Liver (tissue), 9 donors: Measurements from ENCODE around the gene NUP214. TPM values are rescaled to one million over a fixed set of nuclear protein-coding genes. Genes with fewer than 3 reads are reported as not detected.

Experiments
- DNase-seq: peaks from one replicate; pipeline ENCODE4 v3.0.0-alpha.2; 2017; ENCODE audit warnings: low spot score
- H3K27ac ChIP-seq, 2 donors: one replicate each; pipeline ENCODE4 v1.7.0; 2013; ENCODE audit warnings: inconsistent platforms in 2 of 2, low read length in 2 of 2, control low read depth in 1 of 2, low read depth in 1 of 2, mild to moderate bottlenecking in 1 of 2
- H3K27me3 ChIP-seq, 4 donors: one replicate each; pipeline versions ENCODE4 v1.6.1 to v1.7.0; 2013; ENCODE audit warnings: low read length in 3 of 4, inconsistent platforms in 1 of 4, mild to moderate bottlenecking in 1 of 4, moderate library complexity in 1 of 4; ENCODE audit not compliant: control insufficient read depth in 4 of 4, insufficient read depth in 4 of 4
- H3K36me3 ChIP-seq, 4 donors: one replicate each; pipeline versions ENCODE4 v1.6.1 to v1.7.0; 2013; ENCODE audit warnings: low read length in 3 of 4, mild to moderate bottlenecking in 3 of 4, low read depth in 1 of 4, moderate library complexity in 1 of 4; ENCODE audit not compliant: control insufficient read depth in 4 of 4, insufficient read depth in 3 of 4
- H3K4me1 ChIP-seq, 4 donors: one replicate each; pipeline versions ENCODE4 v1.6.1 to v1.7.0; 2013; ENCODE audit warnings: low read length in 3 of 4, mild to moderate bottlenecking in 3 of 4, moderate library complexity in 1 of 4; ENCODE audit not compliant: control insufficient read depth in 4 of 4, insufficient read depth in 4 of 4
- H3K4me3 ChIP-seq, 3 donors: one replicate each; pipeline versions ENCODE4 v1.6.1 to v1.7.0; 2013; ENCODE audit warnings: low read length in 3 of 3, control low read depth in 1 of 3, low read depth in 1 of 3, mild to moderate bottlenecking in 1 of 3
- H3K9ac ChIP-seq, 2 donors: one replicate each; pipeline ENCODE4 v1.7.0; 2013; ENCODE audit warnings: low read length in 2 of 2, mild to moderate bottlenecking in 2 of 2, moderate library complexity in 2 of 2, control low read depth in 1 of 2, low read depth in 1 of 2
- H3K9me3 ChIP-seq, 4 donors: one replicate each; pipeline versions ENCODE4 v1.6.1 to v1.7.0; 2013; ENCODE audit warnings: low read length in 3 of 4; ENCODE audit not compliant: control insufficient read depth in 4 of 4
- EGR1 ChIP-seq, 2 donors: IDR thresholded peaks; 2 replicates each; pipeline ENCODE4 v1.6.1; 2016 to 2018; ENCODE audit warnings: antibody characterized with exemption in 2 of 2, low read depth in 2 of 2
- FOXA1 ChIP-seq: IDR thresholded peaks from 2 replicates; pipeline ENCODE4 v1.6.1; 2016; ENCODE audit warnings: antibody characterized with exemption
- FOXA2 ChIP-seq: IDR thresholded peaks from 2 replicates; pipeline ENCODE4 v1.6.1; 2016; ENCODE audit warnings: antibody characterized with exemption
- GABPA ChIP-seq, 2 donors: IDR thresholded peaks in 1 of 2; conservative IDR thresholded peaks in 1 of 2; 2 replicates each; pipeline ENCODE4 v1.6.1; 2016; ENCODE audit warnings: antibody characterized with exemption in 2 of 2, mild to moderate bottlenecking in 1 of 2, moderate library complexity in 1 of 2
- HNF4A ChIP-seq, 2 donors: conservative IDR thresholded peaks; 2 replicates each; pipeline ENCODE4 v1.6.1; 2016; ENCODE audit warnings: antibody characterized with exemption in 2 of 2, mild to moderate bottlenecking in 2 of 2
- HNF4G ChIP-seq: IDR thresholded peaks from 2 replicates; pipeline ENCODE4 v1.6.1; 2016; ENCODE audit warnings: antibody characterized with exemption
- RAD21 ChIP-seq, 2 donors: IDR thresholded peaks; 2 replicates each; pipeline ENCODE4 v1.6.1; 2016; ENCODE audit warnings: antibody characterized with exemption in 2 of 2, mild to moderate bottlenecking in 2 of 2
- REST ChIP-seq: IDR thresholded peaks from 2 replicates; pipeline ENCODE4 v1.6.1; 2016; ENCODE audit warnings: antibody characterized with exemption, mild to moderate bottlenecking
- RXRA ChIP-seq, 2 donors: IDR thresholded peaks; 2 replicates each; pipeline ENCODE4 v1.6.1; 2017 to 2018; ENCODE audit warnings: antibody characterized with exemption in 2 of 2, mild to moderate bottlenecking in 1 of 2
- TAF1 ChIP-seq: conservative IDR thresholded peaks from 2 replicates; pipeline ENCODE4 v1.6.1; 2016; ENCODE audit warnings: antibody characterized with exemption, mild to moderate bottlenecking
- YY1 ChIP-seq: IDR thresholded peaks from 2 replicates; pipeline ENCODE4 v1.6.1; 2016; ENCODE audit warnings: antibody characterized with exemption, mild to moderate bottlenecking
- ZBTB33 ChIP-seq: IDR thresholded peaks from 2 replicates; pipeline ENCODE4 v1.6.1; 2016; ENCODE audit warnings: antibody characterized with exemption
- WGBS: extraction: QIAGEN DNeasy Blood & Tissue Kit; methylation state at CpG from one replicate; pipeline ENCODE4 v1.1.7; 2013; 5-methylcytosine and 5-hydroxymethylcytosine counted together
- polyA plus RNA-seq, 2 donors: library from polyadenylated mRNA; stranded (reverse) in 1 of 2; unstranded in 1 of 2; fragments of 200-250 nt in 1 of 2; fragments of >200 nt in 1 of 2; fragmentation: Nextera tagmentation in 1 of 2; extraction: Ambion mirVana in 1 of 2; gene quantifications; one replicate each; pipeline versions ENCODE4 v1.2.1 to v1.2.3, GENCODE V29; 2013 to 2015
- total RNA-seq, 2 donors: library from RNA; depleted of rRNA; stranded (reverse); fragments of >200 nt; gene quantifications; one replicate each; pipeline ENCODE4 v1.2.3, GENCODE V29; 2014
- TF ChIP-seq, protein P1 (sequence below): fragments of 150-350 bp; IDR thresholded peaks from 2 replicates; pipeline ENCODE4 v1.5.1; 2017; ENCODE audit warnings: improper control_type of control experiment, low read depth, low read length; ENCODE audit not compliant: missing input control
- TF ChIP-seq, protein P2 (sequence below): IDR thresholded peaks from 2 replicates; pipeline ENCODE4 v1.6.1; 2016; ENCODE audit warnings: antibody characterized with exemption
- donor health status: healthy.
- donor health status: healthy.
- donor health status: healthy.
- donor health status: healthy.
- donor health status: healthy.

Gene NUP214
- total and polyA plus RNA-seq, 4 donors: 8.8 to 19.5 (median 16.5) TPM

DNA sequence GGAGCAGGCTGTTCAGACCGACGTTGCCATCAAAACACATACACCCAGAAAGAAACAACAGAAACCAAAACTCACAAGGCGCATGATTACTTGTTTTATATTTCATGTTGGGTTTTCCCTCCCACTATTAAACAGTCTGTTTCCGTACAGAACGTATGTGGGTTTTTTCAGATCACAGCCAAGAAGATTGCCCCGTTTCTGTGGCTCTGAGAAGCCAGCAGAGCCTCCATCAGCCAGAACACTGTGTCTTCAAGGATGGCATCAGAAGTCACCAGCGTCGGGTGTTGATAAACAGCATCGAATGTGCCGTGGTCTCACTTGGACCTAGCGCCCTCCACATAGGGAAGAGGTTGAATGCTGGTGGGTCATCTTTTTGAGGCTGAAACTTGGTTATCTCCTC is 108.2 kb downstream of the NUP214 start (continued):
- TF ChIP-seq, protein P1, sequence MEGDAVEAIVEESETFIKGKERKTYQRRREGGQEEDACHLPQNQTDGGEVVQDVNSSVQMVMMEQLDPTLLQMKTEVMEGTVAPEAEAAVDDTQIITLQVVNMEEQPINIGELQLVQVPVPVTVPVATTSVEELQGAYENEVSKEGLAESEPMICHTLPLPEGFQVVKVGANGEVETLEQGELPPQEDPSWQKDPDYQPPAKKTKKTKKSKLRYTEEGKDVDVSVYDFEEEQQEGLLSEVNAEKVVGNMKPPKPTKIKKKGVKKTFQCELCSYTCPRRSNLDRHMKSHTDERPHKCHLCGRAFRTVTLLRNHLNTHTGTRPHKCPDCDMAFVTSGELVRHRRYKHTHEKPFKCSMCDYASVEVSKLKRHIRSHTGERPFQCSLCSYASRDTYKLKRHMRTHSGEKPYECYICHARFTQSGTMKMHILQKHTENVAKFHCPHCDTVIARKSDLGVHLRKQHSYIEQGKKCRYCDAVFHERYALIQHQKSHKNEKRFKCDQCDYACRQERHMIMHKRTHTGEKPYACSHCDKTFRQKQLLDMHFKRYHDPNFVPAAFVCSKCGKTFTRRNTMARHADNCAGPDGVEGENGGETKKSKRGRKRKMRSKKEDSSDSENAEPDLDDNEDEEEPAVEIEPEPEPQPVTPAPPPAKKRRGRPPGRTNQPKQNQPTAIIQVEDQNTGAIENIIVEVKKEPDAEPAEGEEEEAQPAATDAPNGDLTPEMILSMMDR: no peak

DNA sequence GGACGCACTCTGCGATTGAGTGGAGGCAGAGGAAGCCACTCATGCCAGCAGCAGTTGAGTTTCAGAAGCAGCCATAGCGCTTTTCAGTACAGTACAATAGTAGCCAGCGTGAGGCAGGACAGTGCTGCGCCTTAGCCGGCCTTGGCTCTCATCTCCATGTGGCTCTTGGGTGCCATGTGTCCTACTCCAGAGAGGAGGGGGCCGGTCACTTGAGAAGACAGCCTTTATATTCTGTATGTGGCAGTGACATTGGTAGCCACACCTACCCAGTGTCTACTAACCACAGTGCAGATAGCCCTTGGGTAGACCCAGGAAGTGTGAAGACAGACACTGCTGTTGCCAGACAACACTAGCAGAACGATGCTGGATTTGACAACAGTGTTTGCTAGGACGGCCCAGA is 108.6 kb downstream of the NUP214 start:
- WGBS: 93% methylated on average over 9 of the region's 9 CpGs
- H3K27ac ChIP-seq: no peak overlapping the region
- peaks cover 0 to 7% (median 0%) of the 10 kb centered on the region in 4 donors for H3K4me1 ChIP-seq
- H3K36me3 ChIP-seq: peaks cover 10 to 58% (median 29%) of the 10 kb centered on the region in 4 donors
- H3K9me3 ChIP-seq: no peaks in the 10 kb centered on the region
- H3K4me3 ChIP-seq: no peak overlapping the region
- no peak overlapping the region for H3K9ac ChIP-seq
- no peaks in the 10 kb centered on the region for H3K27me3 ChIP-seq
- no peak for DNase-seq
- no peak for TF ChIP-seq GABPA (IDR thresholded peaks at IDR 0.05 in 1 of 2, conservative IDR thresholded peaks at IDR 0.05 in 1 of 2)
- no peak for TF ChIP-seq TAF1
- no peak for TF ChIP-seq FOXA2
- TF ChIP-seq, protein P2, sequence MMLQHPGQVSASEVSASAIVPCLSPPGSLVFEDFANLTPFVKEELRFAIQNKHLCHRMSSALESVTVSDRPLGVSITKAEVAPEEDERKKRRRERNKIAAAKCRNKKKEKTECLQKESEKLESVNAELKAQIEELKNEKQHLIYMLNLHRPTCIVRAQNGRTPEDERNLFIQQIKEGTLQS: no peak
- no peak for TF ChIP-seq REST
- no peak for TF ChIP-seq RXRA (IDR thresholded peaks at IDR 0.05)
- TF ChIP-seq HNF4A (conservative IDR thresholded peaks at IDR 0.05): no peak
- TF ChIP-seq HNF4G: no peak
- no peak for TF ChIP-seq EGR1 (IDR thresholded peaks at IDR 0.05; ENCODE audit: low read depth in 2 of 2)
- no peak for TF ChIP-seq FOXA1
- TF ChIP-seq, protein P1: no peak
- no peak for TF ChIP-seq ZBTB33
- no peak for TF ChIP-seq RAD21 (IDR thresholded peaks at IDR 0.05)
- TF ChIP-seq YY1: no peak
